ENCODE data around the gene GIPC2.

GRCh38 chr1:78091886-78092285 is 46.1 kb downstream of the GIPC2 start:
- TF ChIP-seq GABPA (IDR thresholded peaks at IDR 0.05; ENCODE audit: low read depth) (no peak), POLR2AphosphoS5 (IDR thresholded peaks at IDR 0.05; ENCODE audit: low read depth) (no peak), REST (IDR thresholded peaks at IDR 0.05; ENCODE audit: insufficient replicate concordance, low read depth) (no peak), SPI1 (IDR thresholded peaks at IDR 0.05; ENCODE audit: borderline replicate concordance, low read depth) (no peak)
- TF ChIP-seq, protein P1, sequence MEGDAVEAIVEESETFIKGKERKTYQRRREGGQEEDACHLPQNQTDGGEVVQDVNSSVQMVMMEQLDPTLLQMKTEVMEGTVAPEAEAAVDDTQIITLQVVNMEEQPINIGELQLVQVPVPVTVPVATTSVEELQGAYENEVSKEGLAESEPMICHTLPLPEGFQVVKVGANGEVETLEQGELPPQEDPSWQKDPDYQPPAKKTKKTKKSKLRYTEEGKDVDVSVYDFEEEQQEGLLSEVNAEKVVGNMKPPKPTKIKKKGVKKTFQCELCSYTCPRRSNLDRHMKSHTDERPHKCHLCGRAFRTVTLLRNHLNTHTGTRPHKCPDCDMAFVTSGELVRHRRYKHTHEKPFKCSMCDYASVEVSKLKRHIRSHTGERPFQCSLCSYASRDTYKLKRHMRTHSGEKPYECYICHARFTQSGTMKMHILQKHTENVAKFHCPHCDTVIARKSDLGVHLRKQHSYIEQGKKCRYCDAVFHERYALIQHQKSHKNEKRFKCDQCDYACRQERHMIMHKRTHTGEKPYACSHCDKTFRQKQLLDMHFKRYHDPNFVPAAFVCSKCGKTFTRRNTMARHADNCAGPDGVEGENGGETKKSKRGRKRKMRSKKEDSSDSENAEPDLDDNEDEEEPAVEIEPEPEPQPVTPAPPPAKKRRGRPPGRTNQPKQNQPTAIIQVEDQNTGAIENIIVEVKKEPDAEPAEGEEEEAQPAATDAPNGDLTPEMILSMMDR (IDR thresholded peaks at IDR 0.05; ENCODE audit: insufficient read depth, low read length) = no peak
